Astrocyte of the spinal cord (primary cell): Measurements from ENCODE around the gene AUTS2.

Source experiments
- DNase-seq: peaks from one replicate; pipeline ENCODE4 v3.0.0; 2011; ENCODE audit warnings: low read depth, low spot score
- H3K4me3 ChIP-seq: 2 replicates; pipeline ENCODE4 v1.5.1; 2011; ENCODE audit warnings: low read depth, mild to moderate bottlenecking, low read length, moderate library complexity
- CTCF ChIP-seq: IDR thresholded peaks from 2 replicates; pipeline ENCODE4 v1.5.1; 2012; ENCODE audit warnings: low read depth, mild to moderate bottlenecking, low read length, inconsistent platforms
- in situ Hi-C: cut with HindIII; loops from 2 replicates; pipeline ENCODE4 v1.10.0; 2017; ENCODE audit warnings: low sequenced_read_pairs

Gene AUTS2

GRCh38 chr7:70092314-70093204 is 494.3 kb downstream of the AUTS2 start:
- in situ Hi-C loops: no loop called here
- no peak for TF ChIP-seq CTCF
- no peak overlapping the region for H3K4me3 ChIP-seq
- peak; percentile 88 for DNase-seq

GRCh38 chr7:70093205-70093904 is 495.1 kb downstream of the AUTS2 start:
- DNase-seq: peak; percentile 47
- H3K4me3 ChIP-seq: no peak overlapping the region
- in situ Hi-C loops: no loop called here
- no peak for TF ChIP-seq CTCF

GRCh38 chr7:70094831-70095230 is 496.6 kb downstream of the AUTS2 start:
- DNase-seq: no peak
- H3K4me3 ChIP-seq: no peak overlapping the region
- in situ Hi-C loops: no loop called here
- no peak for TF ChIP-seq CTCF

- H3K4me3 ChIP-seq: no peak overlapping the region
- no peak for TF ChIP-seq CTCF
- in situ Hi-C loops: no loop called here
- no peak for DNase-seq
These were observed 499.4 kb downstream of the AUTS2 start for GRCh38 chr7:70097645-70098044.

- in situ Hi-C loops: no loop called here
- TF ChIP-seq CTCF: no peak
- no peak overlapping the region for H3K4me3 ChIP-seq
- DNase-seq: peak; percentile 13
These were observed 499.9 kb downstream of the AUTS2 start for GRCh38 chr7:70098133-70098561.

- in situ Hi-C loops: no loop called here
- DNase-seq: peak; percentile 52
- TF ChIP-seq CTCF: no peak
- no peak overlapping the region for H3K4me3 ChIP-seq
These were observed 500.8 kb downstream of the AUTS2 start for GRCh38 chr7:70098905-70099672.
